Amygdala (tissue), 56 donors: Measurements from ENCODE around the gene AP1G2.
"Not testable (repeated sequence)": the region's sequence is repeated elsewhere in the genome, so short reads cannot be mapped to it uniquely, and the experiment has no call there.

Experiments used
- DNase-seq, 56 donors: peaks; one replicate each; lab custom pipeline; 2025; lab: John Stamatoyannopoulos, UW

AP1G2 gene

DNA sequence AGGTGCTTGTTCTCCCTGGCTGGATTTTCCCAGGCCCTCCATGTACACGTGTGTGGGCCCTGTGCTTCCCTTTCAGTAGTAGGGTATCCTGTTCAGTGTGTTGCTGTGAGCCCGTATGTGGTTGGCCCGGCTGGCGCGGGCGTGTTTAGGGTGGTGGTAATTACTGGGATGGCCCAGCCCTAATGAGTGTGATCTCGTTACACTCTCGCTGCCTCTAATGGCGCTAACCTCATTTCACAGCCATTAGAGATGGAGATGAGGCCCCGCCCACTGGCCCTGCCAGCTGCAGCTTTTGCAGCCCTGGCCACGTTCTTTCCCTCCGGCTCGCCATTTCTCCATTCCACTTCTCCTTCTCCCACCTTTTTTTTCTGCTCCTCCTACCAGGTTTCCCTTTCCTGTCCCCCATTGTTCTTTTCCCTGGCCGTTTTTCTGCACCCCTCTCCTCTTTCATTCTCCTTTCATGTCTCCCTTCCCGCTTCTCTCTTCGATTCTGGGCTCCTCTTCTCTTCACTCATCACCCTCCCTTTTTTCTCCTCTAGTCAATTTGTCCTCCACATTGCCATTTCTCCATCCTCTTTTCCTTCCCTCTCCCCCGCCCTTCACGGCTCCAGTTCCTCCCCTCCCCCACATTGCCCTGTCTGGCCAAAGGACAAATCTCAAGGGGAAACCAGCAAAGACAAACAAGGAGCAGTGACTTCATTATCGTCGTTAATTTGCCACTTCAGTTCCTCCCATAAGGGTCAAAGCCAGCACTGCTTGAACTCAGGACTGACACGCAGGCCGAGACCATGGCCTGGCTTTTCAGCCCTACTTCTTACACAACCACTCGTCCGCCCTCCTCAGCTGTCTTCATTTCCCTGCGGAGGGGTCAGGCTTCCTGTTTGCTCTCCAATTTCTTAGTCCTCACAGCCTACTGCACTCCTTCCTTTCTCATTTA is 22.8 kb downstream of the AP1G2 start:
- DNase-seq, result peak in 31 of 56 donors; percentile 14 to 70 (median 44)

DNA sequence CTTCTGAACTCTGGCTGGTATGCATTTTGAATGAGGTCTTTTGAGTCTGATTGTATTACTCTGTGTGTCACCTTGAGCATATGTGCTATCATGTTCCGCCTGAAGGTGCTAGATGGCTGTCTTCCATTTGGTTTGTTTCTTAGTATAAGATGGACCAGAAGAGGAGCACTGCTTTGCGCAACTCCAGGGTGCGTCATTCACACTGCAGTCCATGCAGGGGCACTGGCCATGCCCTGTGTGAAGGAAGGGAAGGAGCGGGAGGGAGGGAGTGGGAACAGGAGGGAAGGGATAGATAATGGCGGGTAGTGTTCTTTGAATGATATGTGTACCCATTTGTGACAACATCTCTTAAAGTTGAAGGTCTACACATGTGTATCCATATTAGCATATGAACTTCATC is 24.2 kb downstream of the AP1G2 start:
- no peak for DNase-seq

DNA sequence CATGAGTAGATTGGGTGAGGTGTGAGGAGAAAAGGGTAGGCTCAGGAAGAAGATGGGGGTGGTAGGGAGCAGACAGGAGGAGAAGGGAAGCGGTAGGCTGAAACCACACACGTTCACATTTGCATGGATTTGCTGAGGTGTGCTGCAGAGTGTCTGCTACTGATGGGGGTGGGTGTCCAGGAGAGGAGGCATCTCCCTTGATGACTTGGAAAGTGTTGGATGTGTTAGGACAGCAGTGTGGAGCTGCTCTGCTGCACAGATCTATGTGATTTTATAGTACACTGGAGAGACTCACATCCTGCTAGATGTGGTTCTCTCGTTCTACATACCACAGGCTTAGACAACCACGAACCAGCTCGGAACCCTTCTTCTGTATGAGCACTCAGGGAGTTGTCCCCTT is 25.3 kb downstream of the AP1G2 start:
- no peak for DNase-seq

DNA sequence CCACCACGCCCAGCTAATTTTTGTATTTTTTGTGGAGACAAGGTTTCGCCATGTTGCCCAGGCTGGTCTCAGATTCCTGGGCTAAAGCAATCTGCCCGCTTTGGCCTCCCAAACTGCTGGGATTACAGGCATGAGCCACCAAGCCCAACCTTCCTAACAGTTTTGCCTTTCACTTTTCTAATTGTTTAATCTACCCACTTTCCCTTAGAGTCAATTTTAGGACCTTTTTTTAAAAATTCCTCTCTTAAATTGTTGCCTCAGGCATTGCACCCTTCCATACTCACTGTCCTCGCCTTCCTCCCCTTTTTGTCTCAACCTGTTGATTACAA is 27.5 kb downstream of the AP1G2 start:
- DNase-seq, result no peak

DNA sequence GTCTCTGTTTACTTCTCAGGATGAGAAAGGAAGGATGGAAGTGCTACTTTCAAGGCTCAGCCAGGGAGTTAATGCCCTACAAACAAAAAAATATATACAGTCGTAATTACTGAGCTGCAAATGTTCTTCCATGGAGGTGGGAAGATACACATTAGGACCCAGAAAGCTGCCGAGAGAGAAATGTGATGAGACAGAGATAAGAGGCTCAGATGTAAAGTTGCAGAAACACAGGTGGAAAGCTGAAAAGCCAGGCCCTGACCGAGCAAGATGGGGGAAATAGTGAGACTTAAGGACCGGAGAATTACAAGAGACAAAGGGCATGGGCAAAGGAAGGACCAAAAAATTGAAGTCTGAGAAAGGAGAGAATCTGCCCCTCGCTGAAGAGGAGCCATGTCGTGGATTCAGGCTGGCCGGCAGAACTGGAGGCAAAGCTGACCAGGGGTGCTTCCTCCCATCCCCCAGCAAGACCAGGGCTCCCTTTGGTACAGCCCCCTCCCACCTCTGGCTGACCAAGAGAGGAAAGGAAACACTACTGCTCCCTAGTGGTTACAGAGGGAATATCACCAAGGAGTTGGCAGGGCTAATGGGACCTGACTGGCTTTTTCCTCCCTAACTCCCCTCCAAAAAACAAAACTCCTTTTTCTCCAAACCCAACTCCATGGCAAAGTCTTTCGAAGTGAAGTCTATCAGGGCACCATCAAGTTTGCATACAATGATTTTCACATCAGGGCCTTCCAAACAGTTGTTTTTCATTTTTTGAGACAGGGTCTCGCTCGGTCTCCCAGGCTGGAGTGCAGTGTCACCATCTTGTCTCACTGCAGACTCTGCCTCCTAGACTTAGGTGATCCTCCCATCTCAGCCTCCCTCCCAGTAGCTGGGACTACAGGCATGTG is 28.1 kb downstream of the AP1G2 start:
- DNase-seq, result peak in 31 of 56 donors; percentile 18 to 71 (median 39)

- peak in 32 of 56 donors; percentile 11 to 72 (median 38) for DNase-seq
These were observed 28.8 kb downstream of the AP1G2 start for GRCh38 chr14:23538785-23539184.

DNA sequence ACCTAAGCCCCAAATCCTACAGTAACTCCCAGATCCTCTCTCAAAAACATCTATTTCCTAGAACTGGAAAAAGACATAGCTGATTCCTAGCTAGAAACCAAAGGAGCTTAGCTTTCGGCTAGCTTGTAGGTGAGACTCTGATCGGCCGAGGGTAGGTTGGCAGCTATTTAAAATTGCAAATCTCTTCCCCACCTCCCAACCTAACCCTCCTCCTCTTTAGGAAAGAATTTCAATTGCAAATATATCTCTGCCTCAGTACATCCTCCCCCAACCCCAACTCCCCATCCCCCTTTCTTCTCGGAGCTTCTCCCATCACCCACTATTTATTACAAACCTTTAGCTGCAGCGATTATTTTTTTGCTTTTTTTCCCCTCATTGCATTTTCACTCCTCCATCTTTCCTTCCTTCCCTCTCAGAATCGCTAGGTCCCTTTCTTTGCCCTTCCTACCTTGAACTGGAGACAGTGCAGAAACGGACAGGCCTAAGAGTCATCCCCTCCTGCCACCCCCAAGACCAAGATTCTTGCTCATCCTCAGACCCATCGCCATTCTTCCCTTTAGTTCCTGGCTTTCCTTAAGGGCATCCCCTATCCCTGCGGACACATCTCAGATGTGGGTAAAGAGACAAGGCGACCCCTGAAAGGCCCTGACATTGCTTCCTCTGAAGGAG is 29.4 kb downstream of the AP1G2 start:
- no peak for DNase-seq

DNA sequence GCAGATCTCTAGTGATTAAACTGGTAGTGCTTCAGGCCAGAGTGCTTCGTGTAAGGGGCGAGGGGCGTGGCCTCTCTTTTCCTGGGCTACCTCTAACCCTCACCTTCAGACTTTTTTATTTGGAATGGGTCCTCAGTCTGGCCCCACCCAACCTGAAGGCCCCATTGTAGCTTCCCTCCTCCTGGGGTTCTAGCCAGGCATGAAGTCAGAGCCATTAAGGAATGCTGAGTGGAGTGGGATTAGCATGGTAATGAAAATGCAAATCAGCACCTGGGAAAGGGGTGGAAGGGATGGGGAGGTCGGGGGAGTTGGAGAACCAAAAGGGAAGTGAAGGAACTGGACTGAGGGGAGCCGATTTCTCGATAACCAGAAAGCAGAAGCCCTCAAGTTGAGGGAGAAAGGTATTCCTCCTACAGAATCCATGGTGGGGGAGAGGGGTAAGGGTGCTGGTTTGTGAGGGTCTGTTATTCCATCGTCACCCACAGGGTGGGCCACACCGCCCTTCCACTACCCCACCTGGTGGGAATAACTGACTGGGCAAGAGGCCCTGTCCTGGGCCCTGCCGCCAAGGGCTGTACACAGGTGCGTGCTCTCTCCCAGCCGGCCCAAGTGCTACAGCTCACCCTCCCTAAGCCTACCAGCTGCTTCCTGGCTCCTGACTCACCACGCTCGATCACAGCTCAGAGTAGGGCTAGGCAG is 30.1 kb downstream of the AP1G2 start:
- peak in 2 of 56 donors; percentile 21 to 27 for DNase-seq

GRCh38 chr14:23536906-23537305 is 30.7 kb downstream of the AP1G2 start:
- DNase-seq, result not testable (repeated sequence)

DNA sequence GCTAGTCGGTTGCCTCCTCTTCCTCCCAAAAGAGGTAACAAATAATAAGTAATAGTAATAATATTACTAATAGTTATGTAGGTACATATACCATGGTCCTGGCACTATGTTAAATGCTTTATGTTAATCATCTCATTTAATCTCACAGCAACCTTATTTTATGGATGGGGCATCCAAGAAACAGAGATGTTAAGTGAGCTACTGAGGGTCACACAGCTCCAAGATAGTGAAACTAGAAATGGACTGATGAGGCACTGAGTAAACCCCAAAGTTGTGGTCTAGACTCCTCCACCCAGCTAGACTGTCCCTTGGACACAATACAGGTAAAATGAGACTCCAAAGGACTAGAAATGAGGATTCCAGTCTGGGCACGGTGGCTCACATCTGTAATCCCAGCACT is 31.1 kb downstream of the AP1G2 start:
- DNase-seq, result no peak

DNA sequence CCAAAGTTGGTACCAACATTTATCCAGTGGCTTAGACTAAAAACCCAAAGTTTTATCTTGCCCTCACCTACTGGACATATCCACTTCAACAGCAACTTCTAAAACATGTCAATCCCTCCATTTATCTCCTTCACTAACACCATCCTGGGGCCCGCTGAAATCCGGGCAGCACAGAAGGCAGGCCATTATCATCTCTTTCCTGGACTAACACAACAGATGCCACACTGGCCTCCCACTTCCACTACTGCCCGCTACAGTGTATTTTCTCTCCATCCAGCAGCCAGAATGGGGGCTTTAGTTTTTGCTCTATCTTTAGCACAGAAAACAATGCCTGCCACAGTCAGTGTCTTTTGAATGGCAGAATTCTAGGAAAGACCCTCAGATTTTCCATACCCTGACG is 31.6 kb downstream of the AP1G2 start:
- no peak for DNase-seq

GRCh38 chr14:23533652-23534435 is 33.7 kb downstream of the AP1G2 start:
- no peak for DNase-seq

GRCh38 chr14:23532658-23533057 is 34.9 kb downstream of the AP1G2 start:
- DNase-seq, result no peak

- no peak for DNase-seq
These were observed 36.2 kb downstream of the AP1G2 start for GRCh38 chr14:23531391-23531790.

DNA sequence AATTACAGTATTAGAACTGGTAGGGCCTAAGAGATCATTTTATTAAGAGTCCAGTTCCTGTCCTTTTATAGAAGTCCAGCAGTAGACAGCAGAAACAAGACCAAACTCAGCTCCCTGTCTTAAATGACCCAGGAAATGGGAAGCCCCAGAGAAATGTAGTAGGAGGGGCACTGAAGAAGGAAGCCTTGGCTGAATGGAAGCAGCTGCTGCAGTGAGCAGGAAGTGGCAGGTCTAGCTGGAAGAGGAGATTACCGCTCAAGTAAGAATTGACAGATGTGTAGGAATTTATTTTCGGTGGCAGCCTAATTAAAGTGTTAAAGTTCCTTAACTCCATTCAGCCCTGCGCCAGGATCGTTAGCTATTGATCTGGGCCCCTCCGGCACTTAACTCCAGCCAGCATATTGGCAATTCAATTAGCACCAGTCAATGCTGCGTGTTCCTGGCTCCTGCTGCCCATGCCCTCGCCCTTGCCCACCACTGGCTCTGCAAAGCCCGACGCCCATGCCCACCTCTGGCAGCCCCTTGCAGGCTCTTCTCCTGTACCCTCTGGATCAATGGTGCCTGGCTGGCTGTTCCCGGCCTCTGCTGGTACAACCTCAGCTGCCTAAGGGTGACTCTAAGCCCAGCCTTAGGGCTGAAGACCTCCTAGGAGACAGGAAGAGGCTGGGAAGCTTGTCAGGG is 37.1 kb downstream of the AP1G2 start:
- no peak for DNase-seq

- DNase-seq, result no peak
These were observed 38.6 kb downstream of the AP1G2 start for GRCh38 chr14:23529016-23529415.

DNA sequence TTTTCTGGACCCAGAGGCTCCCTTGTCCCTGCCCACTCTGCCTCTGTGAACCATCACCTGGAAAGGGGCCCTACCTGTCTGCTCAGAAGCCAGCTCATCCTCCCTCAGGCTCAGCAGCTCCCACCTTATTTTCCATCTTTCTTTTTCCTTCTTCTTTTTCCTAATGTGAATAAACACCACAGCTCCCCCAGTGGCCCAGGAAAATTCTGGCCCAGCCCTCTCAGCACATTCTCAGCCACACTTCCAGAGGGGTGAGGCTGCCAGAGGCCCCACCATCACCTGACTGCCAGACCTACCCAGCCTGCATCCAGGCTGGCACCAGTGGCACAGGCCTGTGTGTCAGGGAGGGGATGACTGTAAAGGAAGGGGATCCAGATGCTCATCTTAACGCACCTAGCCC is 39.0 kb downstream of the AP1G2 start:
- peak in 4 of 56 donors; percentile 22 to 37 (median 26) for DNase-seq

GRCh38 chr14:23525611-23526010 is 42.0 kb downstream of the AP1G2 start:
- no peak for DNase-seq

- no peak for DNase-seq
These were observed 42.6 kb downstream of the AP1G2 start for GRCh38 chr14:23524954-23525353.
